Fibroblast of lung (primary cell): ENCODE data around the gene INPP5A. TPM values are rescaled to one million over a fixed set of nuclear protein-coding genes. Genes with fewer than 3 reads are reported as not detected.
"Not testable (repeated sequence)": the region's sequence is repeated elsewhere in the genome, so short reads cannot be mapped to it uniquely, and the experiment has no call there.

Source experiments
- DNase-seq, 2 donors: peaks; one replicate each; pipeline versions ENCODE4 v3.0.0 to v3.0.0-alpha.2; 2010; ENCODE audit warnings: low read depth in 2 of 2
- H2AFZ ChIP-seq: 2 replicates; pipeline ENCODE4 v1.5.1; 2012; ENCODE audit warnings: low read length, control low read depth, inconsistent platforms
- H3K27ac ChIP-seq: 2 replicates; pipeline ENCODE4 v1.5.1; 2011; ENCODE audit warnings: low read length, control low read depth; ENCODE audit not compliant: insufficient read depth
- H3K27me3 ChIP-seq: 2 replicates; pipeline ENCODE4 v1.5.1; 2011; ENCODE audit warnings: mild to moderate bottlenecking, low read length; ENCODE audit not compliant: control insufficient read depth, insufficient read depth
- H3K36me3 ChIP-seq: 2 replicates; pipeline ENCODE4 v1.5.1; 2011; ENCODE audit warnings: low read length; ENCODE audit not compliant: control insufficient read depth, insufficient read depth
- H3K4me1 ChIP-seq: 2 replicates; pipeline ENCODE4 v1.5.1; 2011; ENCODE audit warnings: low read length; ENCODE audit not compliant: control insufficient read depth, insufficient read depth; ENCODE audit errors: extremely low read depth
- H3K4me2 ChIP-seq: 2 replicates; pipeline ENCODE4 v1.5.1; 2011; ENCODE audit warnings: low read length, control low read depth; ENCODE audit not compliant: insufficient read depth; ENCODE audit errors: extremely low read depth
- H3K4me3 ChIP-seq, 4 experiments: fragments of 200-600 bp in 1 of 4; sonication (generic) in 1 of 4; replicated peaks in 1 of 4; 2 replicates each; pipeline ENCODE4 v1.5.1; 2011 to 2016; ENCODE audit warnings: low read length in 4 of 4, low read depth in 3 of 4, mild to moderate bottlenecking in 3 of 4, control low read depth in 2 of 4, inconsistent platforms in 1 of 4, mixed read lengths in 1 of 4; ENCODE audit not compliant: insufficient read depth in 1 of 4; ENCODE audit errors: control extremely low read depth in 1 of 4
- H3K79me2 ChIP-seq: 2 replicates; pipeline ENCODE4 v1.5.1; 2012; ENCODE audit warnings: mild to moderate bottlenecking, low read length, inconsistent platforms; ENCODE audit not compliant: control insufficient read depth, insufficient read depth
- H3K9ac ChIP-seq: 2 replicates; pipeline ENCODE4 v1.5.1; 2011; ENCODE audit warnings: mild to moderate bottlenecking, low read length, control low read depth; ENCODE audit not compliant: insufficient read depth
- H3K9me3 ChIP-seq: 2 replicates; pipeline ENCODE4 v1.5.1; 2012; ENCODE audit warnings: low read depth, low read length; ENCODE audit not compliant: control insufficient read depth, insufficient read depth
- H4K20me1 ChIP-seq: 2 replicates; pipeline ENCODE4 v1.5.1; 2011; ENCODE audit warnings: low read length; ENCODE audit not compliant: control insufficient read depth, insufficient read depth; ENCODE audit errors: extremely low read depth
- EZH2 ChIP-seq: IDR thresholded peaks from 2 replicates; pipeline ENCODE4 v1.5.1; 2012; ENCODE audit warnings: low read length, control low read depth, mild to moderate bottlenecking; ENCODE audit errors: missing control alignments
- polyA plus RNA-seq, 2 donors: library from polyadenylated mRNA; depleted of rRNA in 1 of 2; stranded (reverse) in 1 of 2; unstranded in 1 of 2; fragments of >200 nt; gene quantifications; 2 replicates each; pipeline ENCODE4 v1.2.1, GENCODE V29; 2011 to 2012; ENCODE audit warnings: missing spikeins in 1 of 2
- total RNA-seq: library from RNA; depleted of rRNA; stranded (reverse); fragments of >200 nt; gene quantifications from 2 replicates; pipeline ENCODE4 v1.2.1, GENCODE V29; 2014
- TF ChIP-seq, protein P1 (sequence below), 2 donors: IDR thresholded peaks in 1 of 2; conservative IDR thresholded peaks in 1 of 2; 1 replicate in 1 of 2; 2 replicates in 1 of 2; pipeline ENCODE4 v1.5.1; 2011 to 2012; ENCODE audit warnings: low read length in 2 of 2, control low read depth in 1 of 2, inconsistent platforms in 1 of 2, low read depth in 1 of 2, mild to moderate bottlenecking in 1 of 2

Gene INPP5A
- total and polyA plus RNA-seq, 2 donors (not counting 1 experiment from before 2014, with no cell fraction given), result 24.6 to 39.9 TPM

DNA sequence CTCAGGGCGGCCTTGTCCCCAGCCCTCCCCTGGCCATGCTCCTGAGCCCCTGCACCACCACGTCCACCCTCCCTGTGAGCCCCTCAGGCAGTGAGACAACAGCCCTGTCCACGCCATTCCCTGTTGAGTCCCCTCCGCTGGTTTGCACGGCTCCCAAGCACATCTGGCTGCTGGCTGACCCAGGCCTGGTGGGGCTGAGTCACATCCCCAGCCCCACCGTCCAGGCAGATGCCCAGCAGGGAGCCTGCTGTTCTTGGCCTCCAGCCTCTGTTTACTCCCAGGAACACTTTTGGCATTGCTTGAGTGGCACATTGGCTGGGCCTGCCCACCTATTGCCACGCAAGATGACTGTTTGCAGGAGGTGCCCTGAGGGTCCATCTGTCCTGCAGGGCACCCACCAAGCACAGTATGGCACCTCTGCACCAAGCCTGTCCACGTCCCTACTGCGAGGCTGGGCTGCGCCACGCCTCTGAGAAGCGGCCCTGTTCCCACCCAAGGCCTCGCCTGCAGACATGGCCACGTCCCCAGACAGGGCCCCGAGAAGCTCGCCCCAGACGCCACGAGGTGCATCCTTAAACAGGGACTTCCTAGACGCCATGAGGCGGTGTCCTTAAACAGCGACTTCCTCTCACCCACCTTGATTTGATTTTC lies 48.4 kb upstream of the INPP5A start:
- Histone ChIP-seq H2AFZ (no peak overlapping the region), H3K9ac (no peak overlapping the region), H3K27ac (no peak overlapping the region), H3K36me3 (no peaks in the 10 kb centered on the region), H3K79me2 (no peaks in the 10 kb centered on the region), H3K4me1 (peaks cover 2% of the 10 kb centered on the region), H3K9me3 (no peaks in the 10 kb centered on the region), H3K4me2 (no peak overlapping the region), H3K4me3 (no peak overlapping the region), H3K27me3 (peaks cover 5% of the 10 kb centered on the region), H4K20me1 (no peaks in the 10 kb centered on the region)
- DNase-seq, result peak; percentile 44 to 56
- TF ChIP-seq, protein P1, sequence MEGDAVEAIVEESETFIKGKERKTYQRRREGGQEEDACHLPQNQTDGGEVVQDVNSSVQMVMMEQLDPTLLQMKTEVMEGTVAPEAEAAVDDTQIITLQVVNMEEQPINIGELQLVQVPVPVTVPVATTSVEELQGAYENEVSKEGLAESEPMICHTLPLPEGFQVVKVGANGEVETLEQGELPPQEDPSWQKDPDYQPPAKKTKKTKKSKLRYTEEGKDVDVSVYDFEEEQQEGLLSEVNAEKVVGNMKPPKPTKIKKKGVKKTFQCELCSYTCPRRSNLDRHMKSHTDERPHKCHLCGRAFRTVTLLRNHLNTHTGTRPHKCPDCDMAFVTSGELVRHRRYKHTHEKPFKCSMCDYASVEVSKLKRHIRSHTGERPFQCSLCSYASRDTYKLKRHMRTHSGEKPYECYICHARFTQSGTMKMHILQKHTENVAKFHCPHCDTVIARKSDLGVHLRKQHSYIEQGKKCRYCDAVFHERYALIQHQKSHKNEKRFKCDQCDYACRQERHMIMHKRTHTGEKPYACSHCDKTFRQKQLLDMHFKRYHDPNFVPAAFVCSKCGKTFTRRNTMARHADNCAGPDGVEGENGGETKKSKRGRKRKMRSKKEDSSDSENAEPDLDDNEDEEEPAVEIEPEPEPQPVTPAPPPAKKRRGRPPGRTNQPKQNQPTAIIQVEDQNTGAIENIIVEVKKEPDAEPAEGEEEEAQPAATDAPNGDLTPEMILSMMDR (conservative IDR thresholded peaks at IDR 0.05 in 1 of 2, IDR thresholded peaks at IDR 0.05 in 1 of 2; ENCODE audit: low read depth in 1 of 2, low read length in 2 of 2), result no peak
- TF ChIP-seq EZH2, result no peak

DNA sequence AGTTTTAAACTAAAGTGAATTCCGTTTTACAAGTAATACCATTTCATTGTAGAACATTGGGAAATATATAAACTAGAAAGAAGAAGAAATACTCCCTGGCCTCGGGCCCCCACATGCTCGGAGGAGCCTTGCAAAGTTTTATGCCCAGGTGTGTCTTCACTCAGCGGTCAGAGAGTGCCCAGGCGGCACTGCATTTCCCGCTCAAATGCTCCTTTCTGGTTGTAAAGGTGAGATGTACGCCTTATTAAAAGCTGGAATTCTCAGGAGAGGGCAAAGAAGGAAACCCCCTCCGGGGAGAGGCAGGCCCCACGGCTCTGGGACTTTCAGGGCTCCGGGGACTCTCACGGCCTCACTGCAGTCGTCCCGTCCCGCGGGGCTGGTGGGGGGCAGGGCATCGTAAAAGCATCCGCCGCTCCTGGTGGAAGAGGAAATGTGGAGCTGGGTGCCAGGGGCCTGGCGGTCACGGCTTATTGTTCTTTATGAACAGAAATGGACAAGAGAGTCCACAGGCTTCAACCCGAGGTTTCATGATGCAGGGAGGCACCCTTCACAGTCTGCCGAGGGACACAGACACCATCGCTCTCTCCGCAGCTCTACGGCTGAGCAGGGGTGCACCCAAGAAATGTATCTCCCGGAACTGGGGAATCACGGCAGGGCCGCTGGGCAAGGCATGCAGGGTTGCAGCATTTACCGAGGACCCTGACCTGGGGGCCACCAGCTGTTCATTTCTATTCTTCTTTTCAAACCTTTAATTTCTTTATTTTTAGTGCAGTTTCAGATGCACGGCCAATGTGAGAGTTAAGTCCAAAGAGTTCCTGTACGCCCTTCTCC lies 47.7 kb upstream of the INPP5A start:
- Histone ChIP-seq H3K4me2 (no peak overlapping the region), H3K9ac (no peak overlapping the region), H3K27ac (no peak overlapping the region), H3K4me3 (no peak overlapping the region), H3K27me3 (peaks cover 6% of the 10 kb centered on the region), H3K9me3 (no peaks in the 10 kb centered on the region), H3K36me3 (no peaks in the 10 kb centered on the region), H2AFZ (no peak overlapping the region), H4K20me1 (no peaks in the 10 kb centered on the region), H3K4me1 (peaks cover 2% of the 10 kb centered on the region), H3K79me2 (no peaks in the 10 kb centered on the region)
- no peak for TF ChIP-seq EZH2
- TF ChIP-seq, protein P1 (conservative IDR thresholded peaks at IDR 0.05 in 1 of 2, IDR thresholded peaks at IDR 0.05 in 1 of 2; ENCODE audit: low read depth in 1 of 2, low read length in 2 of 2), result no peak
- DNase-seq, result no peak

DNA sequence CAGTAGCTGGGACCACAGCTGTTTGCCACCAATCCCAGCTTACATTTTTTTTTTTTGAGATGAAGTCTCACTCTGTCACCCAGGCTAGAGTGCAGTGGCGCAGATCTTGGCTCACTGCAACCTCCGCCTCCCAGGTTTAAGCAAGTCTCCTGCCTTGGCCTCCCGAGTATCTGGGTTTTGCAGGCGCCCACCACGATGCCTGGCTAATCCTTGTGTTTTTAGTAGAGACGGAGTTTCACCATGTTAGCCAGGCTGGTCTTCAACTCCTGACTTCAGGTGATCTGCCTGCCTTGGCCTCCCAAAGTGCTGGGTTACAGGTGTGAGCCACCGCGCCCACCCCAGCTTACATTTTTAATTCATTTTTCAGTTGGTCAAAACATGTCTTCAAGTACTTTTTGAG lies 46.1 kb upstream of the INPP5A start:
- H3K27me3 ChIP-seq, H3K27ac ChIP-seq, H3K4me1 ChIP-seq, H4K20me1 ChIP-seq, H3K4me2 ChIP-seq, DNase-seq, H3K79me2 ChIP-seq, H3K36me3 ChIP-seq, H3K4me3 ChIP-seq, H3K9ac ChIP-seq, H2AFZ ChIP-seq, H3K9me3 ChIP-seq: not testable (repeated sequence)
